Measurements from ENCODE around the gene ADGRV1.
"Not testable (repeated sequence)": the region's sequence is repeated elsewhere in the genome, so short reads cannot be mapped to it uniquely, and the experiment has no call there.

ADGRV1 gene

DNA sequence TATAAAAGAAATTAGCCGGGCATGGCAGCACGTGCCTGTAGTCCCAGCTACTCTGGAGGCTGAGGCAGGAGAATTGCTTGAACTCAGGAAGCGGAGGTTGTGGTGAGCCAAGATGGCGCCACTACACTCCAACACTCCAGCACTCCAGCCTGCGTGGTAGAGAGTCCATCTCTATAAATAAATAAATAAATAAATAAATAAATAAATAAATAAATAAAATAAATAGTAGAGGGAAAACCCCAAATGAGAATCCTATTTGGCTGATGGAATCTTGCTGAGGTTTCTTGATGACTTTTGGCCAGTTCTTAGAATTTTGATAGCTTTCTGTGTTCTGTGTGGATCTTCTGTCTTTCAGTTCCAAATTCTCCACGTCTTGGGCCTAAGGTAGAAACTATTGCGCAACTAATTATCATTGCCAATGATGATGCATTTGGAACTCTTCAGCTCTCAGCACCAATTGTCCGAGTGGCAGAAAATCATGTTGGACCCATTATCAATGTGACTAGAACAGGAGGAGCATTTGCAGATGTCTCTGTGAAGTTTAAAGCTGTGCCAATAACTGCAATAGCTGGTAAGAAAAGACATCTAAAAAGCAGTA is 126.9 kb downstream of the ADGRV1 start:
- TF ChIP-seq, protein P1, sequence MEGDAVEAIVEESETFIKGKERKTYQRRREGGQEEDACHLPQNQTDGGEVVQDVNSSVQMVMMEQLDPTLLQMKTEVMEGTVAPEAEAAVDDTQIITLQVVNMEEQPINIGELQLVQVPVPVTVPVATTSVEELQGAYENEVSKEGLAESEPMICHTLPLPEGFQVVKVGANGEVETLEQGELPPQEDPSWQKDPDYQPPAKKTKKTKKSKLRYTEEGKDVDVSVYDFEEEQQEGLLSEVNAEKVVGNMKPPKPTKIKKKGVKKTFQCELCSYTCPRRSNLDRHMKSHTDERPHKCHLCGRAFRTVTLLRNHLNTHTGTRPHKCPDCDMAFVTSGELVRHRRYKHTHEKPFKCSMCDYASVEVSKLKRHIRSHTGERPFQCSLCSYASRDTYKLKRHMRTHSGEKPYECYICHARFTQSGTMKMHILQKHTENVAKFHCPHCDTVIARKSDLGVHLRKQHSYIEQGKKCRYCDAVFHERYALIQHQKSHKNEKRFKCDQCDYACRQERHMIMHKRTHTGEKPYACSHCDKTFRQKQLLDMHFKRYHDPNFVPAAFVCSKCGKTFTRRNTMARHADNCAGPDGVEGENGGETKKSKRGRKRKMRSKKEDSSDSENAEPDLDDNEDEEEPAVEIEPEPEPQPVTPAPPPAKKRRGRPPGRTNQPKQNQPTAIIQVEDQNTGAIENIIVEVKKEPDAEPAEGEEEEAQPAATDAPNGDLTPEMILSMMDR (IDR thresholded peaks at IDR 0.05; ENCODE audit: poor library complexity, severe bottlenecking): no peak
- no peak overlapping the region for H3K4me3 ChIP-seq (ENCODE audit: severe bottlenecking)
- no peak for ATAC-seq (ENCODE audit: low read depth)
- DNase-seq (ENCODE audit: low spot score): no peak
- no peaks in the 10 kb centered on the region for H3K4me1 ChIP-seq (ENCODE audit: insufficient read depth, poor library complexity, severe bottlenecking)
- H3K9me3 ChIP-seq (ENCODE audit: severe bottlenecking): no peaks in the 10 kb centered on the region
- no peaks in the 10 kb centered on the region for H3K36me3 ChIP-seq (ENCODE audit: low read depth)
- no peak overlapping the region for H3K27ac ChIP-seq (ENCODE audit: poor library complexity, severe bottlenecking)
- H3K27me3 ChIP-seq (ENCODE audit: insufficient read depth, poor library complexity, severe bottlenecking): no peaks in the 10 kb centered on the region

DNA sequence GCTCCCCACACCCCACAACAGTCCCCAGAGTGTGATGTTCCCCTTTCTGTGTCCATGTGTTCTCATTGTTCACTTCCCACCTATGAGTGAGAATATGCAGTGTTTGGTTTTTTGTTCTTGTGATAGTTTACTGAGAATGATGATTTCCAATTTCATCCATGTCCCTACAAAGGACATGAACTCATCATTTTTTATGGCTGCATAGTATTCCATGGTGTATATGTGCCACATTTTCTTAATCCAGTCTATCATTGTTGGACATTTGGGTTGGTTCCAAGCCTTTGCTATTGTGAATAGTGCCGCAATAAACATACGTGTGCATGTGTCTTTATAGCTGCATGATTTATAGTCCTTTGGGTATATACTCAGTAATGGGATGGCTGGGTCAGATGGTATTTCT is 127.8 kb downstream of the ADGRV1 start:
- not testable (repeated sequence) for H3K4me3 ChIP-seq (ENCODE audit: severe bottlenecking); DNase-seq (ENCODE audit: low spot score); H3K27me3 ChIP-seq (ENCODE audit: insufficient read depth, poor library complexity, severe bottlenecking); ATAC-seq (ENCODE audit: low read depth); H3K4me1 ChIP-seq (ENCODE audit: insufficient read depth, poor library complexity, severe bottlenecking); H3K27ac ChIP-seq (ENCODE audit: poor library complexity, severe bottlenecking); H3K36me3 ChIP-seq (ENCODE audit: low read depth); H3K9me3 ChIP-seq (ENCODE audit: severe bottlenecking)

DNA sequence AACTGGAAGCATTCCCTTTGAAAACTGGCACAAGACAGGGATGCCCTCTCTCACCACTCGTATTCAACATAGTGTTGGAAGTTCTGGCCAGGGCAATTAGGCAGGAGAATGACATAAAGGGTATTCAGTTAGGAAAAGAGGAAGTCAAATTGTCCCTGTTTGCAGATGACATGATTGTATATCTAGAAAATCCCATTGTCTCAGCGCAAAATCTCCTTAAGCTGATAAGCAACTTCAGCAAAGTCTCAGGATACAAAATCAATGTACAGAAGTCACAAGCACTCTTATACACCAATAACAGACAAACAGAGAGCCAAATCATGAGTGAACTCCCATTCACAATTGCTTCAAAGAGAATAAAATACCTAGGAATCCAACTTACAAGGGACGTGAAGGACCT is 128.9 kb downstream of the ADGRV1 start:
- not testable (repeated sequence) for H3K27ac ChIP-seq (ENCODE audit: poor library complexity, severe bottlenecking); H3K4me1 ChIP-seq (ENCODE audit: insufficient read depth, poor library complexity, severe bottlenecking); H3K36me3 ChIP-seq (ENCODE audit: low read depth); H3K27me3 ChIP-seq (ENCODE audit: insufficient read depth, poor library complexity, severe bottlenecking); H3K4me3 ChIP-seq (ENCODE audit: severe bottlenecking); H3K9me3 ChIP-seq (ENCODE audit: severe bottlenecking); DNase-seq (ENCODE audit: low spot score); ATAC-seq (ENCODE audit: low read depth)

DNA sequence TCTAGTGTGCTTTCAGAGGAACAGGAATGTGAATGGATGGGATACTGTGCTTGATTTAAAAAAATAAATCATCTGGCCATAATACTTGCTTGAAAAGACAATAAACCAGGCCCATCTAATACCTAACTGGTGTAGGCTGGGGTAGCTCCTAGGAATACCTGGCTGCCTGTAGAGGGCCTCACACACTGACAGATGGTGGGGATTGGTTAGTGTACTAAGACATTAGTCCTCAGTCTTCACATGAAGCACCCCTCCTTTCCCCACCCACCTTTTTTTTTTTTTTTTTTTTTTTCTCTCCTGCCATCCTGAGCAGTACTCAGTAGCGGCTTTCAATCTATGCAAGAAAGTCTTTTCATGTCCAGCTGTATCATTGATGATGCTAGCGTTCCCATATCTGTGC is 130.5 kb downstream of the ADGRV1 start:
- H3K27ac ChIP-seq (ENCODE audit: poor library complexity, severe bottlenecking): no peak overlapping the region
- DNase-seq (ENCODE audit: low spot score) (no peak), ATAC-seq (ENCODE audit: low read depth) (no peak)
- H3K36me3 ChIP-seq (ENCODE audit: low read depth): no peaks in the 10 kb centered on the region
- no peaks in the 10 kb centered on the region for H3K9me3 ChIP-seq (ENCODE audit: severe bottlenecking)
- no peaks in the 10 kb centered on the region for H3K4me1 ChIP-seq (ENCODE audit: insufficient read depth, poor library complexity, severe bottlenecking)
- H3K27me3 ChIP-seq (ENCODE audit: insufficient read depth, poor library complexity, severe bottlenecking): no peaks in the 10 kb centered on the region
- TF ChIP-seq, protein P1 (IDR thresholded peaks at IDR 0.05; ENCODE audit: poor library complexity, severe bottlenecking): no peak
- H3K4me3 ChIP-seq (ENCODE audit: severe bottlenecking): no peak overlapping the region

DNA sequence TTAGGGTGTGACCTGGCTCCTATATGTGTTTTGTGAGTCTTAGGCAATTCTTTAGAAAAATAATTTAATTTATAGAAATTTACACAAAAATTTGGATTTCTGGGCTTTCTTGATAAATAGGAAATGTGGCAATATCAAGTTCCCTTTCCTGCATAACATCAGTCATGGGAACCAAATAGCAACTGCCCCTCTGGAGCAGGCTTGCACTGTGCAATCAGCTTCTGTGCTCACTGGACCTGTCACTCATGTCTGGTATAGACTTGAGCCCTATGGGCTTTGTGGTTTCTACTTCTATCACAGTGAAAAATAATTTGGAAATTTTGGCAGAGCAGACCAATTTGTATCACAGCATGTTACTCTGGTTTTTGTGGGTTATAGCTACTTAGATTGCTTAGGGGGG is 131.7 kb downstream of the ADGRV1 start:
- no peaks in the 10 kb centered on the region for H3K9me3 ChIP-seq (ENCODE audit: severe bottlenecking)
- no peak for DNase-seq (ENCODE audit: low spot score)
- H3K36me3 ChIP-seq (ENCODE audit: low read depth): no peaks in the 10 kb centered on the region
- H3K4me1 ChIP-seq (ENCODE audit: insufficient read depth, poor library complexity, severe bottlenecking): no peaks in the 10 kb centered on the region
- H3K27me3 ChIP-seq (ENCODE audit: insufficient read depth, poor library complexity, severe bottlenecking): no peaks in the 10 kb centered on the region
- H3K27ac ChIP-seq (ENCODE audit: poor library complexity, severe bottlenecking): no peak overlapping the region
- TF ChIP-seq, protein P1 (IDR thresholded peaks at IDR 0.05; ENCODE audit: poor library complexity, severe bottlenecking): no peak
- no peak for ATAC-seq (ENCODE audit: low read depth)
- no peak overlapping the region for H3K4me3 ChIP-seq (ENCODE audit: severe bottlenecking)

- Histone ChIP-seq H3K36me3 (ENCODE audit: low read depth) (no peaks in the 10 kb centered on the region), H3K27me3 (ENCODE audit: insufficient read depth, poor library complexity, severe bottlenecking) (no peaks in the 10 kb centered on the region), H3K4me3 (ENCODE audit: severe bottlenecking) (no peak overlapping the region), H3K4me1 (ENCODE audit: insufficient read depth, poor library complexity, severe bottlenecking) (no peaks in the 10 kb centered on the region), H3K27ac (ENCODE audit: poor library complexity, severe bottlenecking) (no peak overlapping the region), H3K9me3 (ENCODE audit: severe bottlenecking) (no peaks in the 10 kb centered on the region)
- TF ChIP-seq, protein P1 (IDR thresholded peaks at IDR 0.05; ENCODE audit: poor library complexity, severe bottlenecking): no peak
- ATAC-seq (ENCODE audit: low read depth) (no peak), DNase-seq (ENCODE audit: low spot score) (no peak)
These were observed 132.9 kb downstream of the ADGRV1 start for GRCh38 chr5:90691533-90691932.
